Hippocampal formation (tissue), 2 donors: ENCODE data around the gene LRRC19.
A peak's percentile ranks its signal among the peaks of the same experiment; 100 is the strongest.

Experiments used
- DNase-seq, 2 donors: peaks; one replicate each; lab custom pipeline; 2025; lab: John Stamatoyannopoulos, UW

Gene LRRC19

GRCh38 chr9:27005491-27005890 lies at the start of gene LRRC19:
LRRC19 (minus strand) TSS chr9:27005672; CDS start chr9:26999694, 5,978 bp downstream.
- DNase-seq, result no peak

GRCh38 chr9:27054841-27055240 lies 49.4 kb upstream of the LRRC19 start:
- no peak for DNase-seq

GRCh38 chr9:27054125-27054524 lies 48.7 kb upstream of the LRRC19 start:
- no peak for DNase-seq

- no peak for DNase-seq
Measured at GRCh38 chr9:27053369-27054022, 48.0 kb upstream of the LRRC19 start.

- peak in 1 of 2 donors; percentile 9 for DNase-seq
Measured at GRCh38 chr9:27047136-27047535, 41.7 kb upstream of the LRRC19 start.

GRCh38 chr9:27043176-27043575 lies 37.7 kb upstream of the LRRC19 start:
- peak in 1 of 2 donors; percentile 1 for DNase-seq

- DNase-seq, result no peak
Measured at GRCh38 chr9:27042476-27042875, 37.0 kb upstream of the LRRC19 start.

- no peak for DNase-seq
Measured at GRCh38 chr9:27041746-27042145, 36.3 kb upstream of the LRRC19 start.

- no peak for DNase-seq
Measured at GRCh38 chr9:27037499-27037898, 32.0 kb upstream of the LRRC19 start.

GRCh38 chr9:27033815-27034403 lies 28.4 kb upstream of the LRRC19 start:
- DNase-seq, result peak; percentile 11 to 19

GRCh38 chr9:27029186-27029585 lies 23.7 kb upstream of the LRRC19 start:
- no peak for DNase-seq

- DNase-seq, result no peak
Measured at GRCh38 chr9:27022920-27023319, 17.4 kb upstream of the LRRC19 start.

- DNase-seq, result no peak
Measured at GRCh38 chr9:27019589-27019988, 14.1 kb upstream of the LRRC19 start.

- DNase-seq, result no peak
Measured at GRCh38 chr9:27003426-27004077, 1.9 kb downstream of the LRRC19 start.

GRCh38 chr9:26995810-26996209 lies 9.7 kb downstream of the LRRC19 start:
- DNase-seq, result no peak

GRCh38 chr9:26983340-26983739 lies 22.1 kb downstream of the LRRC19 start:
- DNase-seq, result no peak

- DNase-seq, result no peak
Measured at GRCh38 chr9:26975728-26976707, 29.5 kb downstream of the LRRC19 start.

- no peak for DNase-seq
Measured at GRCh38 chr9:26974927-26975326, 30.5 kb downstream of the LRRC19 start.

- DNase-seq, result no peak
Measured at GRCh38 chr9:26973989-26974388, 31.5 kb downstream of the LRRC19 start.

GRCh38 chr9:26971721-26972120 lies 33.8 kb downstream of the LRRC19 start:
- no peak for DNase-seq

GRCh38 chr9:26956860-26957233 lies 48.6 kb downstream of the LRRC19 start:
- no peak for DNase-seq
